Neutrophil (primary cell): ENCODE measurements around the gene VWA3A.
"Not testable (repeated sequence)": the region's sequence is repeated elsewhere in the genome, so short reads cannot be mapped to it uniquely, and the experiment has no call there.

Experiments
- H3K27ac ChIP-seq: fragments of 200-600 bp; sonication (generic); 2 replicates; pipeline ENCODE4 v1.5.1; 2016; ENCODE audit warnings: mild to moderate bottlenecking, moderate library complexity
- H3K27me3 ChIP-seq: fragments of 200-600 bp; sonication (generic); 2 replicates; pipeline ENCODE4 v1.6.0; 2016; ENCODE audit warnings: mild to moderate bottlenecking
- H3K36me3 ChIP-seq: fragments of 200-600 bp; sonication (generic); 2 replicates; pipeline ENCODE4 v1.5.1; 2017
- H3K4me1 ChIP-seq, 2 experiments: fragments of 200-600 bp in 1 of 2; sonication (generic) in 1 of 2; 1 replicate in 1 of 2; 2 replicates in 1 of 2; pipeline versions ENCODE4 v1.5.1 to v1.6.1; 2013 to 2016; ENCODE audit warnings: low read depth in 1 of 2, low read length in 1 of 2, mild to moderate bottlenecking in 1 of 2, moderate library complexity in 1 of 2; ENCODE audit not compliant: control insufficient read depth in 1 of 2, insufficient read depth in 1 of 2
- H3K4me3 ChIP-seq, 2 experiments: fragments of 200-600 bp in 1 of 2; sonication (generic) in 1 of 2; 1 replicate in 1 of 2; 2 replicates in 1 of 2; pipeline ENCODE4 v1.5.1; 2013 to 2016; ENCODE audit warnings: low read depth in 1 of 2, low read length in 1 of 2, mild to moderate bottlenecking in 1 of 2, moderate library complexity in 1 of 2
- H3K9me3 ChIP-seq: fragments of 200-600 bp; sonication (generic); 2 replicates; pipeline ENCODE4 v1.5.1; 2016
- TF ChIP-seq, protein P1 (sequence below): fragments of 200-600 bp; sonication (generic); IDR thresholded peaks from 2 replicates; pipeline ENCODE4 v1.5.1; 2016; ENCODE audit warnings: antibody characterized with exemption

VWA3A gene

GRCh38 chr16:22147853-22148252 lies 55.5 kb downstream of the VWA3A start:
- H3K9me3 ChIP-seq, result no peaks in the 10 kb centered on the region
- no peak overlapping the region for H3K4me3 ChIP-seq
- no peaks in the 10 kb centered on the region for H3K36me3 ChIP-seq
- TF ChIP-seq, protein P1, sequence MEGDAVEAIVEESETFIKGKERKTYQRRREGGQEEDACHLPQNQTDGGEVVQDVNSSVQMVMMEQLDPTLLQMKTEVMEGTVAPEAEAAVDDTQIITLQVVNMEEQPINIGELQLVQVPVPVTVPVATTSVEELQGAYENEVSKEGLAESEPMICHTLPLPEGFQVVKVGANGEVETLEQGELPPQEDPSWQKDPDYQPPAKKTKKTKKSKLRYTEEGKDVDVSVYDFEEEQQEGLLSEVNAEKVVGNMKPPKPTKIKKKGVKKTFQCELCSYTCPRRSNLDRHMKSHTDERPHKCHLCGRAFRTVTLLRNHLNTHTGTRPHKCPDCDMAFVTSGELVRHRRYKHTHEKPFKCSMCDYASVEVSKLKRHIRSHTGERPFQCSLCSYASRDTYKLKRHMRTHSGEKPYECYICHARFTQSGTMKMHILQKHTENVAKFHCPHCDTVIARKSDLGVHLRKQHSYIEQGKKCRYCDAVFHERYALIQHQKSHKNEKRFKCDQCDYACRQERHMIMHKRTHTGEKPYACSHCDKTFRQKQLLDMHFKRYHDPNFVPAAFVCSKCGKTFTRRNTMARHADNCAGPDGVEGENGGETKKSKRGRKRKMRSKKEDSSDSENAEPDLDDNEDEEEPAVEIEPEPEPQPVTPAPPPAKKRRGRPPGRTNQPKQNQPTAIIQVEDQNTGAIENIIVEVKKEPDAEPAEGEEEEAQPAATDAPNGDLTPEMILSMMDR, result no peak
- no peaks in the 10 kb centered on the region for H3K4me1 ChIP-seq
- no peak overlapping the region for H3K27ac ChIP-seq
- H3K27me3 ChIP-seq, result peaks cover 6% of the 10 kb centered on the region

GRCh38 chr16:22151246-22151998 lies 59.1 kb downstream of the VWA3A start:
- Histone ChIP-seq H3K9me3 (no peaks in the 10 kb centered on the region), H3K4me3 (no peak overlapping the region), H3K4me1 (no peaks in the 10 kb centered on the region), H3K27me3 (no peaks in the 10 kb centered on the region), H3K27ac (no peak overlapping the region), H3K36me3 (no peaks in the 10 kb centered on the region)
- TF ChIP-seq, protein P1, result no peak

- Histone ChIP-seq H3K9me3 (no peaks in the 10 kb centered on the region), H3K27me3 (no peaks in the 10 kb centered on the region), H3K27ac (no peak overlapping the region), H3K4me1 (no peaks in the 10 kb centered on the region), H3K36me3 (no peaks in the 10 kb centered on the region), H3K4me3 (no peak overlapping the region)
- TF ChIP-seq, protein P1, result no peak
These were observed 60.0 kb downstream of the VWA3A start for GRCh38 chr16:22152316-22152715.

DNA sequence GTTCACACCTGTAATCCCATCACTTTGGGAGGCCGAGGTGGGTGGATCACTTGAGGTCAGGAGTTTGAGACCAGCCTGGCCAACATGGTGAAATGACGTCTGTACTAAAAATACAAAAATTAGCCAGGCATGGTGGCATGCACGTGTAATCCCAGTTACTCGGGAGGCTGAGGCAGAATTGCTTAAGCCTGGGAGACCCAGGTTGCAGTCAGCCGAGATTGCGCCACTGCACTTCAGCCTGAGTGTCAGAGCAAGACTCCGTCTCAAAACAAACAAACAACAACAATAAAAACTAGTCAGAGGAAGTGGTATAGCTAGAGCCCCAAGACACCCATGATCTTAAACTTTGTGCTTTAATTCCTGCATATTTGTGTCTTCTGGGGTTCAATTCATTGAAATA lies 60.7 kb downstream of the VWA3A start:
- not testable (repeated sequence) for H3K27ac ChIP-seq, H3K27me3 ChIP-seq, H3K4me3 ChIP-seq, H3K36me3 ChIP-seq, H3K4me1 ChIP-seq, H3K9me3 ChIP-seq

GRCh38 chr16:22161401-22161800 lies 69.1 kb downstream of the VWA3A start:
- TF ChIP-seq, protein P1, result no peak
- Histone ChIP-seq H3K27ac (no peak overlapping the region), H3K36me3 (no peaks in the 10 kb centered on the region), H3K27me3 (peaks cover 53% of the 10 kb centered on the region), H3K9me3 (no peaks in the 10 kb centered on the region), H3K4me3 (no peak overlapping the region), H3K4me1 (peaks cover 0 to 4% of the 10 kb centered on the region in 2 experiments)

- Histone ChIP-seq H3K9me3 (no peaks in the 10 kb centered on the region), H3K36me3 (no peaks in the 10 kb centered on the region), H3K4me3 (no peak within 1 kb of the TSS), H3K4me1 (peaks cover 0 to 4% of the 10 kb centered on the region in 2 experiments), H3K27me3 (peaks cover 53% of the 10 kb centered on the region), H3K27ac (no peak within 1 kb of the TSS)
- TF ChIP-seq, protein P1, result no peak
These were observed 69.8 kb downstream of the VWA3A start, which contains the start of gene SDR42E2 for GRCh38 chr16:22161999-22162655. Gene SDR42E2, plus strand, starts transcription at chr16:22162506. Its CDS starts 3,077 bp downstream, at chr16:22165583.
